NCI-H345 (cell line): ENCODE results near the gene KRTAP5-5.
"Not testable (repeated sequence)": the region's sequence is repeated elsewhere in the genome, so short reads cannot be mapped to it uniquely, and the experiment has no call there.

Source experiments
- DNase-seq: peaks from one replicate; lab custom pipeline; 2025; lab: John Stamatoyannopoulos, UW

KRTAP5-5 gene

DNA sequence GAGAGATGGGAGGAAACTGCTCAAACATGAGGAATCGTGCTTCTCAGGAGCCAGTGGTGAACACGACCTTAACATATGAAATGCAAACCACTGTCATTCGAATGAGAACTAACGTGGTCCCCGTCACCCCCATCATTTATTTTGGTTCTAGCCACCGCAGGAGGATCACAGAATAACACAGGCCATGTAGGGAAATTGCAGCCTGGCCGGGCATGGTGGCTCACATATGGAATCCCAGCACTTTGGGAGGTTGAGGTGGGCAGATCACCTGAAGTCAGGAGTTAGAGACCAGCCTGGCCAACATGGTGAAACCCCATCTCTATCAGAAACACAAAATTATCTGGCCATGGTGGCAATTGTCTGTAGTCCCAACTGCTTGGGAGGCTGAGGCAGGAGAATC lies 27.1 kb downstream of the KRTAP5-5 start:
- DNase-seq, result no peak

DNA sequence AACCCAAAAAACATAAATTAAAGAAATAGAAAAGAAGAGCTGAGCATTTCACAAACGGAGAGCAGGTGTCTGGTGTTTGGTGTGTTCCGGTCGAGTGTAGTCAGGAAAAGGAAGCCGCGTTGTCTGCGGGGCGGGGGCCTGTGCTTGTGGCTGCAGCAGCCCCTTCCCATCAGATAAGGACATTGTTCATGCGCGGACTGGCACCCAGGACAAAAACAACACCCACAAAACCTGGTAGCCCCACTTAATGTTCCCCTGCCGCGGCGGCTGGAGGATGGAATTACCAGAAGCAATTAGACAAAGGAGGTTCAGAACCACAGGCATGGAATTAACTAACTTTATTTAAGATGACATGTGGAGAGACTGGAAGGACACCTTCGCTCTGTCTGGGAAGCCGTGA lies 29.9 kb downstream of the KRTAP5-5 start:
- no peak for DNase-seq

DNA sequence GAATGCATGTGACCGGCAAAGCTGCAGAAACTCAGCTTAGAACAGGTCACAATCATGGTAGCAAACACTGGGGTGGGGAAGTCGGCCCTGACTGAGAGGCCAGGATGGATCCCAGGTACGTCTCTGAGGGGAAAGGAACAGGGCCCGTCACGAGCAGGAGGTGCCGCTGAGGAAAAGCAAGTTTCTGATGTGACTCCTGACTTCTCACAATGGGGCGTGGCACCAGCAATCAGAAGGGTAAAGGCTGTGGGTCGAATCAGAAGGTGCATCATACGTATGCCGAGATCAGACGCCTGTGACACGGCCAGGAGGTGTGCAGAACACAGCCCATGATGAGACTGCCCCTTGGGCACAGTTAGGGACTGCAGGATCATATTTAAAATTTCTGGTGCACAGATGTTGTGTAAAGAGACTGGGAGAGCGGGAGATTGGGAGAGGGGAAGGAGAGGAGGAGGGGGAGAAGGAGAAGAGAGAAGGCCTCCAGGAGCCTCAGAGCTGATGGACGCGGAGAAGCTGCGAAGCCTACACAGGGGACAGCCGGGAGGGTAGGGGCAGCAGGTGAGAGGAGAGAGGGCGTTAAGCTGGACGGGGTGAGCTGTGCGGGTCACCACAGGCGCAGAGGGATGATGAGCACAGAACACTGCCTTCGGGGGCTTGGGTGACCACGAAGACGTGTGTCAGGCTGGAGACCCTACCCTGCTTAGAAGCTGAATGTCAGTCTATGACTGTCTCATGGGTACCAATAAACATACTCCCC lies 30.7 kb downstream of the KRTAP5-5 start:
- no peak for DNase-seq

DNA sequence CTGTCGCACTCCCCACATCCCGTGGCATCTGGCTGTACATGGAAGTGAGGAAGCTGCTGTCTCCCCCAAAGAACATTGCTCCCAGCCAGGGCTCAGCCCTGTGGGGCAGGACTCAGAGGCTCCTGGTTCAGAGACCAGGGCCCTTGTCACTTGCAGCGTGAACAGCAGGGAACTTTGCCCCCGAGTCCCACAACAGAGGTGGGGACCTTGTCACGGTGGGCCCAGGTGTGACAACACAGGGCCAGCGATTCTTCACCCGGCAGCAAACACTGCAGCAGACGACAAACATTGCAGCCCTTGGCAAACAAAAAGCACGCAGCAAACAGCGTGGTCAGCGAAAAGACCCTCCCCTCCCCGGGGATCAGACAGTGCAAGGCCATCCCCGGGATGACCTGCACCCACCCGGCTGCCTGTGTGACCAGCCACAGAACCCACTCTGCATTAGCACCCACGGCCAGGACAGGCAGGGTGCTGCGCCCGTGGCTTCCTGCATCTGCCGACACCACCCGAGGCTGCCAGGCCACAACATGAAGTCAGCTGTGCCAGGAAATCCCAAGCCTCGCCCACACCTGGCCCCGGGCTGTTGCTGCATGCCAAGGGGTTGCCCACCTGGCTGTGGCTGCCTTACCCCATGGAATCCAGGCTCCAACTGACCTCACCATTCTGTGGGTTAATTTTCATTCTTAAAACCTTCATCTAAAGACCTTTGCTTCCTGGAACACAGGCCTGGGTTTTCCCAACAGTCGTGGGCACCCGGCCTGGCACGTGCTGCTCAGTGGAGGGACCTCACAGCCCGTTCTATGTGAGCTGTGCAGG lies 32.1 kb downstream of the KRTAP5-5 start:
- DNase-seq, result not testable (repeated sequence)

DNA sequence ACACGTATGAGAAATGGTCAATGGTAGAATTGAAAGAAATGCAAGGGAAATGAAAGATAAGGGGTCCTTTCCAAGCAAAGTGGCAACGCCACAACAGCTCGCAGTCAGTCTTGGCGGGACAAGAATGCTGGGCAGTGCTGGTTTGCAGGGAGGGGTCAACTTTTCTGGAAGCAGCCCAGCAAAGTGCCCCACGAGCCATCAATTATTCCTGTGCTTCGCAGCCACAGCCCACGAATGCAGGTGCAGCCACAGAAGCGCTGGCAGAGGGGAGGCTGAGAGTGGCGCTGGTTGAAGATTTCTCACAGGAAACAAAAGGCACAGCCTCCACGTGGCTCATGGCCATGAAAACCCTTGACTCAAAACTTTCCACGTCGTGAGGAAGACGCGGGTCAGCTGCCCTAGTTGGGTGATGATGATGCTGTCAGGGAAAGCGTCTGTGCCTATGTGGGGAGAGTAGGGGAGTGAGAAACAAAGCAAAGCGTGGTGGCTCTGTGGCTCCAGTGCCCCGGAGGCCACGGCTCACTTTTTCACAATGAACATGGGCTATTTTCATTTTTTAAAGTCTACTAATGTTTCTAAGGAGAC lies 33.2 kb downstream of the KRTAP5-5 start:
- not testable (repeated sequence) for DNase-seq

DNA sequence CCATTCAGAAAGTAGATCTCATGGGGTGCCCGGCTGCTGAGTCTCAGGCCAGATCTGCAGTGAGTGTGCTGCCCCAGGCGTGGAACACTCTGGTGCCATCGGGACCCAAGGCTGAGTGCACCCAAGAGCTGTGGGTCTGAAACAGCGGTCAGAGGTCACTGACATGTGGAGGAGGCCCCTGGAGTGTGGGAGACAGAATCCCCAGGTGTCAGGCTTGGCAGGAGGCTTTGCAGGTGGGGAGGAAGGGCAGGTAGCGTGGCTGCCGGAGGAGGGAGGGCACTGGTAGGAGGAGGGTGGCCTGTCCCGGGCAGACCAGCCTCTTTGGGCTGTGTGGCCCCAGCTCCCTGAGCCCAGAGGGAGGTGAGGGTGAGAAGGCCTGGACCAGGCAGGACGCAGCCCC lies 35.7 kb downstream of the KRTAP5-5 start:
- DNase-seq, result no peak

DNA sequence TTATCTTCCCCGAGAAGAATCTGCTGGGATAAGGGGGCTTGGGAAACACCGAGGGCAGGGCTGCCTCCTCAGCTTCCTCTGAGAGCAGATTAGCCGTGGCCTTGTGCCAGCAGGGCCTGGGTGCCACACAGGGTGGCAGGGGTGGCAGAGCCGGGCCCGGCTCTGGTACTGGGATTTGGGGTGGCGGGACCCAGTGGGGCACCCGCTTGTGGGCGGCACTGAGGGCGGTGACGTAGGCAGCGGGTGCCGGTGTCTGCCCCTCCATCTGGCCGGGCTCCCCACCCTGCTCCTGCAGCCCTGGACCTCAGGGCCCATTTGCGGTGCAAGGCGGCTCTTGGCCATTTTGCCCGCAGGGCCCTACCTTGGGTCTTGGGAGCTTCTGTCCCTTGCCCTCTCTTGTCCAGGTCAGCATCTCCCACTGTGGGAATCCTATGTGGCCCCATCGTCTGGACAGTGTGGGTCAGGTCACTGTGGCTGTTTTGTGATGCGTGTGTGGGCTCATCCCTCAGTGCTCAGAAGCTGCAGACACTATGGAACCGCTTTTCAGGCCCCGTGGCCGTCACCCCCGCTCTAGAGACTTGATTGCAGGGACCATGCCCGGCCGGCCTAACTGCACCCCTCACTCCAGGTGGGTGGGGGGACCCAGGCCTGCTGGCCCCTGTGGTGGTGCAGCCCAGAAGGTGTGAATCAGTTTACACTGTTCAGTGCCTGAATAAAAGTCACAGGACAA lies 37.7 kb downstream of the KRTAP5-5 start:
- no peak for DNase-seq

DNA sequence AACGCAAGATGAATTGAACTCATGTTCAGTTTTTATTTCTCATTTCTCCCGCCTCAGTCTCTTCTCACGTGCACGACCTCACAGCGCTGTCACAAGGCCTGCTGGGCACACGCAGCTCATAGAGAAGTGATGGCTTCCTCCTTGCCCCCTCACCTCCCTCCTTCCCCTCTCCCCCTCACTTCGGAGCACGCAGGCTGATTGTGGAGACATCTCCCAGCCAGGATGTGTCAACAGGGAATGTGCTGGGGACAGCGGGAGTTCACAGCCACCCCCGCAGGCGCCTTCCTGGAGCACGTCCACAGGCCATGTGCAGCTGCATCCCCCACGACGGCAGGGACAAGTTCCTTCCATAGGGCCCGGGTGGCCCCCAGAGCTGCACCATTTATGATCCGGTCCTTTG lies 38.3 kb downstream of the KRTAP5-5 start:
- DNase-seq, result no peak

DNA sequence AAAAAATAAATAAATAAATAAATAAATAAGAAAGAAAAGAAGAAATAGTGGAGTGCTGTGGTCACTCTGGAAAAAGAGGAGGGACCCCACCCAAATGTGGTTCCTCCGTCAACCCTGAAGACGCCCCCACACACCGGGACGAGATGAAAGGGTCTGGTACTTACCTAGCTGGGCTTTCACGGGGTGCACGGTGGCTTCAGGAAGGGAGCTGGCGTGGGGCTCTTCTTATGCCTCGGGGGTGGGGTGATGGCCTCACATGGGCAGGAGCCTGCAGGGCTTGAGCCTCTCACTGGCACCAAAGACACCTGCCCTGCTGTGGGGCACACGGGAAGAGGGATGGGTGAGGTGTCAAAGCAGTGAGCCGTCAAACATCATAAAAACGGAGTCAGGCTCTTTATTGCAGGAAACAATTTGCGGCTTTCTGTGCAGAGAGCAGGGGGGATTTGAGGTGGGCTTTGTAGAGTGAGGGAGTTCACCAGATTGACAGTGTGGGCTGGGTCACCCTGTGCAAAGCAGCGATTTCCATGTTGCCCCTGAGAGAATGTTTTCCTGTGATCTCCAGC lies 39.4 kb downstream of the KRTAP5-5 start:
- DNase-seq, result no peak

DNA sequence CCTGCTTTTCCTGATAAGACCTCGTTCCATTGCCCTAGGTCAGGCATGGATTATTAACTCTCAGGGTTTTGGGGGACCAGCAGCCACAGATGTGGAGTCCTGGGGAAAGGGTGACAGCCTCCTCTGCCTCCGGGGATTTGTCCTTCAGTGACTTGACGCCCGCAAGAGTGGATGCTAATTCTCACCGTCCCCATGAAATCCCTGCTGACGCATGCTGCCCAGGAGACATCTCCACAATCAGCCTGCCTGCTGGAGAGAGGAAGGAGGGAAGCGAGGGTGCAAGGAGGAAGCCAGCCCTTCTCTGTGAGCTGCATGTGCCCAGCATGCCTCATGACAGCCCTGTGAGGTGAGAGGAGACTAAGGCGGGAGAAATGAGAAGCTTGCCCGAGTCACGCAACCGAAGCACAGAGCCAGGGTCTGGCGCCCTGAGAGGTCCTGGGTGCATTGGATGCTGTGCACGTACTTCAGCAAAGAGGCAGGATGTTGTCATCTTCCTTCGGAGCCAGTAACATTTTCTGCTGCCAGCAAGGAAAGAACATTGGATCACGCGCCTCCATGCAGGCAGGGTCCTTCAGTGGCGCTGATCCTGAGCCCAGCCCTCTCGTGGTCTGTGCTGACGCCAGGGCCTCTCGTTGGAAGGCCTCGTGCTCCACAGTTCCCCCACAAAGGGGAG lies 40.1 kb downstream of the KRTAP5-5 start:
- no peak for DNase-seq

DNA sequence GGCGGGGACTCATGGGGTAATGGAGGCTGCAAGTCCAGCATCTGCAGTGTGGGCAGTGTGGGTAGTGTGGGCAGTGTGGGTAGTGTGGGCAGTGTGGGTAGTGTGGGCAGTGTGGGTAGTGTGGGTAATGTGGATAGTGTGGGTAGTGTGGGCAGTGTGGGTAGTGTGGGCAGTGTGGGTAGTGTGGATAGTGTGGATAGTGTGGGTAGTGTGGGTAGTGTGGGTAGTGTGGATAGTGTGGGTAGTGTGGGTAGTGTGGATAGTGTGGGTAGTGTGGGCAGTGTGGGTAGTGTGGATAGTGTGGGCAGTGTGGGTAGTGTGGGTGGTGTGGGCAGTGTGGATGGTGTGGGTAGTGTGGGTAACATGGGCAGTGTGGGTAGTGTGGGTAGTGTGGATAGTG lies 40.9 kb downstream of the KRTAP5-5 start:
- not testable (repeated sequence) for DNase-seq

DNA sequence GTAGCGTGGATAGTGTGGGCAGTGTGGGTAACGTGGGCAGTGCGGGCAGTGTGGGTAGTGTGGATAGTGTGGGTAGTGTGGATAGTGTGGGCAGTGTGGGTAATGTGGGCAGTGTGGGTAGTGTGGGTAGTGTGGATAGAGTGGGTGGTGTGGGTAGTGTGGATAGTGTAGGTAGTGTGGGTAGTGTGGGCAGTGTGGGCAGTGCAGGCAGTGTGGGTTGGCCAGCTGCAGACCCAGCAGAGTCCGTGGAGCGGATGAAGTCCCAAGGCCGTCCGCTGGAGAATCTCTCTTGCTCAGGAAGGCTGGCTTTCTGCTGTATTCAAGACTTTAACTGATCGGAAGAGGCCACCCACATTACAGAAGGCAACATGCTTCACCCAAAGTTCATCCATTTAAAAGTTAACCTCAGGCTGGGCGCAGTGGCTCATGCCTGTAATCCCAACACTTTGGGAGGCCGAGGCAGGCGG lies 41.4 kb downstream of the KRTAP5-5 start:
- no peak for DNase-seq

DNA sequence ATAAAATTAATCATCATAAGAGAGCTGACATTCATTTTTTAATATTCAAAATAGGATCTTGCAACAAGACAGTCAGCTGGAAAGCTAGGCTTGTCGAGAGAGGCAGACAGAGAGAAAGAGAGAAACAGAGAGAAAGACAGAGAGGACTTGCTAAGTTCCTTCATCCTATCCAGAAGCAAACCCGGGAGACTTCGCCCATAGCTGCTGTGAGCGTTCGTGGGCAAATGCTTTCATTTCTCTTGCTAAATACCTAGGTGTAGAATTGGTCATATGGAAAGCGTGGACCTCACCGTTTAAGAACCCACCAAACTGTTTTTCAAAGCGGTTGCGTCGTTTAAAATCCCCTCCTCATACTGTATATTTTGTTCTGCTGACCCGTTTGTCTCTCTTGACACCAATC lies 42.1 kb downstream of the KRTAP5-5 start:
- no peak for DNase-seq

DNA sequence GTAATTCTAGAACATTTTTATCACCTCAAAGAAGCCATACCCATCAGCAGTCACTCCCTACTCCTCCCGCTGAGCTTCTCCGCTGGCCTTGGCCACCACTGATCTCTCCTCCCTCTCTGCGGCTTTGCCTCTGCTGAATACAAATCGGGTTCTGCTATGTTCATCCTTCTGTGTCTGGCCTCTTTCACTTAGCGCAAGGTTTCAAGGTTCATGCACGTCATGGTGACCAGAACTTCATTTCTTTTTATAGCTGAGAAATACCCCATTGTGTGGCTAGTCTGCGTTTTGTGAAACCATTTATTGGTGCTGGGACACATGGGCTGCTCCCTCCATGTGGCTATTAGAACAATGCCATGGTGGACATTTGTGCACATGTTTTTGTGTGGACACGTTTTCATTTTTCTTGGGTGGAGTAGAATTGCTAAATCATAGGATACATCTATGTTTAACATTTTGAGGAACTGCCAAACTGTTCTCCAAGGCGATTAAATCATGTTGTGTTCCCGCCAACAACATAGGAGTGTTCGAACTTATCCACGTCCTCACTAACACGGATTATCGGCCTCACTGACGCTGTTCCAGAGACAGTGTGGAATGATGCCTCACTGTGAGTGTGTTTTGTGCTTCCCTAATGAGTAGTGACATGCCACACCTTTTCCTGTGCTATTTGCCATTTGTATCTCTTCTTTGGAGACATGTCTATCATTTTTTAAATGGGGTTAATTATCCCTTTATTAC lies 43.2 kb downstream of the KRTAP5-5 start:
- DNase-seq, result no peak

DNA sequence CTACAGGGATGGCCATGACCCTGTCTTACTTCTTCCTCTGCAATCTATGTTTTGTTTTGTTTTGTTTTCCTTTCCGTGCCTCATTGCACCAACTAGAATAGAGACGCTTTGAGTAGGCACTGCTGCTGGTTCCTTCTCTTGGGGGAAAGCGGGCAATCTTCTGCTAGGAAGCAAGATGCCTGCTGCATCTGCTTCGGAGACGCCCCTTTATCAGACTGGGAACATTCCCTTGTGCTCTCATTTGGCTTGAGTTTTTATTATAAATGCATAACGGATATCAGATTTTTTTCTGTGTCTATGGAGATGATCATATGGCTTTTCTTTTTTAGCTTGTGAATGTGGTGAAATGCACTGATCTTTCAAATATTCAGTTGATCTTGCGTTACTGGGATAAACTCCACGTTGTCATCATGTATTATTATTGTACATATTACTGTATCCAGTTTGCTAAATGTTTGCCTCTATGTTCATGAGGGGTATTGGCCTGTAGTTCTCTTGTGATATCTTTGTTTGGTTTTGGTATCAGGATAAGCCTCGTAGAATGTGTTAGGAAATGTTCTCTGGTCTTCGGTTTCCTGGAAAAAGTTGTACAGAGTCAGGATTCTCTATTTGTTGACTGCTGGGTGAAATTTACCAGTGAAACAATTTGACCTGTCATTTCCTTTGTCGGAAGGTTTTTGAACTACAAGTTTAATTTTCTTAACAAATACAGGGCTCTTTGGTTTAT lies 44.0 kb downstream of the KRTAP5-5 start:
- no peak for DNase-seq

DNA sequence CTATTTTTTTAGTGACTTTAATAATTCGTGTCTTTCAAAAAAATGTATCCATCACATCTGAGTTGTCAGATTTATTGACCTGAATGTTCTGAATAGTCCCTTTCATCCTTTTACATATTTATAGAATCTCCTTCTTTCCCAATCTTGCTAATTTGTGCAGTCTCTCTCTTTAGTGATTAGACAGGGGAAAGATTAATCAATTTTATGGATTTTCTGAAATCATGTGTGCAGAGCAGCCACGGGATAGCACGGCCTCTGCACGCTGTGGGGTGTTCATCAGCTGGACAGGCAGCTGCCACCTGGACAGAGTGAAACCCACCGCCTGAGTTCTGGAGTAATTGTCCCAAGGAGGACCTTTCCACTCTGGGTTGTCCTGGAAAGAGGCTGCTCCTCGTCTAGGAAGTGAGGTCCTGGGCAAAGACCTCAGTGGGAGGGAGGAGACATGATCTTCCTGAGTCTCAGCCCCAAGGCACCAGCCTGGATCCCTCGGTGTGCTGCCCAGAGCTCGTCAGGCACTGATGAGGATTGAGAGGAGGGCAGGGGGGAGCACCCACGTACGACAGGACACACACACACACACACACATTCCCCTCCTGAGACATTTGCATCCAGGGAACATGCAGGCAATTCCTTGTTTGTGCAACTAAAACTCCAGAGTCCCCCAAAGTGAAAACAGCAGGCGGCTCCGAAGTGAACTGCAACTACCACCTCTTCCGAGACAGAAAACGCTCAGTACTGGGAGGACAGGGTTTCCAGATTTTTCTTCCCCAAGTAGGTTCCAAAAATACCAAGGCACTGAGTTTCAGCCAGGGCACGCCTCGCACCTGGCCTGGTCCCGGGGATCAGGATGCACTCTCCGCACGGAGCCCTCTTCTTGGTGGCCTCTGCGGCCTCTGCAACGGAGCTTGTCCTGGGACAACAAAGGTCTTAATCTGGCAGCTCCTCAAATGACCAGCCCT lies 44.9 kb downstream of the KRTAP5-5 start:
- no peak for DNase-seq

DNA sequence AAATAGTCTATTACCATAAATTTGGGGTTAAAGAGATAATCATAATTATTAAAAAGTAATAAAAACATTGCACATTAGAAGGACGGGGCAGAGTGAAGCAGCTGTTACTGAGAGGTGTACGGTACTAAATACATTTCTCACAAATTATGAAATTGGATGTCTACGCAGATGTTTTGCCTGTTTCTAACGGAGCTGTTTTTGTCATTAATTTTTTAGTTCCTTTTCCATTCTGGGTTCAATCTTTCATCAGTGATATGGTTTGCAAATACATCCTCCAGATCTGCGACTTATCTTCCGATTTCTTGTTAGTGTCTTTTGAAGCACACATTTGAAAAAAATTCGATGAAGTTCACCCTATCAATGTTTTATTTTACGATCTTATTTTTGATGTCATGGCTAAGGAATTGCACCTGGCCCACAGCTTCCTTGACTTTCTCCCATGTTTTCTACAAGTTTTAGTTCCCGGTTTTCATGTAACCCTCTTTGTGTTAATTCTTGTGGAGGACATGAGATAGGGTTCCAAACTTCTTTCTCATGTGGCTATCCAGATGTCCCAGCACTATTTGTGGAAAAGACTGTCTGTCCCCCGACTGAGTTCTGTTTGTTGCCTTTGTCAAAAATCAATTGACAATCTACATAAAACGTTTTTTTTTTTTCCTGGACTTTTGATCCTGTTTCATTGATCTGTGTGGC lies 46.1 kb downstream of the KRTAP5-5 start:
- DNase-seq, result no peak

DNA sequence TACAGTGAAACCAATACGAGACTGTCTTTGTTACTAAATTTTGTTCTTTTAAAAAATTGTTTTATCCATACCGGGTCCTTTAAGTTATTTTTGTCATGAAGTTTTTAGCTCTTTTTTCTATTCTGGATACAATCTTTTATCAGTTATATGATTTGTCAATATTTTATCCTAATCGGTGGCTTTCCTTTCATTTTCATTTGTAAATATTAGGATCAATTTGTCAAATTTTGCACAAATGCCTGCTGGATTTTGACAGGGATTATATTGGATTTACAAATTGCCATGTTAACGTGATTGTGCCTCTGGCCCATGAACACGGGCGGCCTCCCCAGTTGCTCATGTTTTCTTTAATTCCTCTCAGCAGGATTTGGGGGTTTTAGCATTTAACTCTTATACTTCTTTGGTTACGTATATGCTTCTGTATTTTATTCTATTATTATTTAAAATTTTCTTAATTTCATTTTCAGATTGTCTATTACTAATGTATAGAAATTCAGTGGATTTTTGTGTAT lies 46.7 kb downstream of the KRTAP5-5 start:
- DNase-seq, result no peak
